Measurements from ENCODE around the gene UST. TPM values are rescaled to one million over a fixed set of nuclear protein-coding genes. Genes with fewer than 3 reads are reported as not detected.

The UST gene
- total and polyA plus RNA-seq, 2 of the 8 experiments (the other 6 are each of a cell fraction or from before 2014, with no cell fraction given) = 13.5 to 34.5 TPM

DNA sequence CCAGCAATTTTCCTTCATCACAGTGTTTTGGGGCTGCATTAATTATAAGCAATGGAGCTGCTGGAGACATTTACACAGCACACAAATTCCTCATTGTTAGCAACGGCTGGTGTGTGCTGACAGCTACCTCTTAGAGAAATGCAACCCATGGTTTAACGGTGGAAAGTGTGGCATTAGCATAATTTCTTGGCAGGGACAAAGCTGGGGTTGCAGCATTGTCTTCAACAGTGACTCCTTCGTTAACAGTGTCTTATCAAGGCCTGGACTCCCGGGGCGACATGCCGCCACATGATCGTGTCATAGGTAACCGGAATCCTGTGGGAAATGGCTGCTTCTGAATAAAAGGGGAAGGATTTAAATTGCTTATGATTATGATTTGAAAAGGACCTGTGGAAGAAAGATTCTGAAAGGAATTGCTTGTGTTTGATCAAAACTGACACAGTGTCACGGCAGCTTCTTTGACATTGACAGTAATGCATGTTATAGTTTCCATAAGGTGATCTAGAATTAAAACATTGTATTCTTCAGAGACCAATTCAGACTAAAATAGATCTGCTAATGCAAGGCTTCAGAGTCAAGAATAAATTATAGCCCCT is 128.0 kb downstream of the UST start:
- no peaks in the 10 kb centered on the region for H3K27me3 ChIP-seq (replicated peaks in 1 of 4; ENCODE audit: control insufficient read depth in 3 of 4, extremely low read depth in 1 of 4, insufficient read depth in 3 of 4, low read length in 3 of 4)
- TF ChIP-seq TAF1 (IDR thresholded peaks at IDR 0.05; ENCODE audit: low read depth, low read length) = no peak
- TF ChIP-seq CREB1 (IDR thresholded peaks at IDR 0.05) = no peak
- TF ChIP-seq ATF3 (IDR thresholded peaks at IDR 0.05; ENCODE audit: insufficient read depth, low read depth, low read length) = no peak
- no peak for TF ChIP-seq SIN3A (conservative IDR thresholded peaks at IDR 0.05 in 1 of 2, IDR thresholded peaks at IDR 0.05 in 1 of 2; ENCODE audit: low read depth in 1 of 2, low read length in 2 of 2)
- TF ChIP-seq SP1 (IDR thresholded peaks at IDR 0.05; ENCODE audit: low read depth, low read length) = no peak
- TF ChIP-seq POLR2AphosphoS5 (IDR thresholded peaks at IDR 0.05; ENCODE audit: low read depth, low read length) = no peak
- no peak for TF ChIP-seq SP2 (IDR thresholded peaks at IDR 0.05; ENCODE audit: low read length)
- no peak for TF ChIP-seq MAFK (IDR thresholded peaks at IDR 0.05; ENCODE audit: low read depth, low read length)
- H2BK5ac ChIP-seq (ENCODE audit: low read depth, low read length) = no peak overlapping the region
- H2AK5ac ChIP-seq (ENCODE audit: low read depth, low read length) = no peak overlapping the region
- H3K4me2 ChIP-seq (ENCODE audit: insufficient read depth in 1 of 2, low read depth in 2 of 2, low read length in 2 of 2) = no peak overlapping the region
- no peak overlapping the region for H3K4me3 ChIP-seq (ENCODE audit: extremely low read depth in 1 of 4, insufficient read depth in 2 of 4, low read depth in 3 of 4, low read length in 4 of 4)
- POLR2A ChIA-PET (ENCODE audit: partially characterized antibody) = no interaction called here
- no peak overlapping the region for H4K5ac ChIP-seq (ENCODE audit: insufficient read length, low read depth, low read length)
- no peak overlapping the region for H2AFZ ChIP-seq (ENCODE audit: low read length)
- H3K79me2 ChIP-seq (ENCODE audit: control insufficient read depth in 1 of 2, insufficient read depth in 2 of 2, low read length in 2 of 2) = peaks cover 10 to 88% of the 10 kb centered on the region in 2 experiments
- no peak overlapping the region for H2BK15ac ChIP-seq (ENCODE audit: low read length)
- no peak overlapping the region for H3K23ac ChIP-seq (ENCODE audit: insufficient read length)
- no peak overlapping the region for H3K27ac ChIP-seq (ENCODE audit: low read depth, low read length)
- CTCF ChIA-PET (ENCODE audit: partially characterized antibody) = no interaction called here
- no peak overlapping the region for H4K8ac ChIP-seq (ENCODE audit: extremely low read depth, insufficient read depth, low read length)
- H2BK120ac ChIP-seq (replicated peaks; ENCODE audit: low read depth, low read length) = no peak overlapping the region
- peaks cover 3 to 7% of the 10 kb centered on the region in 2 experiments for H4K20me1 ChIP-seq (replicated peaks in 1 of 2; ENCODE audit: control insufficient read depth in 1 of 2, insufficient read depth in 2 of 2, low read length in 2 of 2)
- H3K79me1 ChIP-seq (ENCODE audit: low read depth, low read length) = peaks cover 34% of the 10 kb centered on the region
- H3K4ac ChIP-seq (replicated peaks; ENCODE audit: insufficient read length, low read depth, low read length) = no peak overlapping the region
- H3K18ac ChIP-seq (ENCODE audit: extremely low read depth, low read length) = no peak overlapping the region
- H2BK12ac ChIP-seq (ENCODE audit: low read depth, low read length) = no peak overlapping the region
- peaks cover 9% of the 10 kb centered on the region; the same call in 1 of the 2 replicates for H3K23me2 ChIP-seq (ENCODE audit: low read depth, low read length)
- no peaks in the 10 kb centered on the region for H3K36me3 ChIP-seq (ENCODE audit: control insufficient read depth in 2 of 4, insufficient read depth in 4 of 4, low read length in 3 of 4)
- WGBS, 2 experiments (ENCODE audit: extremely low coverage in 1 of 2, insufficient coverage in 1 of 2, insufficient read length in 1 of 2, insufficient replicate concordance in 2 of 2, low coverage in 1 of 2, low lambda C conversion rate in 2 of 2, missing lambda C conversion rate in 1 of 2) = 90% methylated on average over 9 of the region's 9 CpGs; no CpG with 5 or more reads in 1 of the 2 experiments
- FAIRE-seq (no peak), DNase-seq (ENCODE audit: low read depth in 1 of 2, low spot score in 2 of 2) (no peak)
- H4K91ac ChIP-seq (replicated peaks; ENCODE audit: insufficient read length, low read length) = no peak overlapping the region
- peaks cover 0 to 5% (median 2%) of the 10 kb centered on the region in 4 experiments; a peak in 4 of 7 replicates for H3K4me1 ChIP-seq (replicated peaks in 1 of 4; ENCODE audit: control insufficient read depth in 3 of 4, insufficient read depth in 4 of 4, low read length in 3 of 4)
- no peaks in the 10 kb centered on the region for H3K9me3 ChIP-seq (ENCODE audit: insufficient read depth in 2 of 2, low read depth in 1 of 2, low read length in 1 of 2)
- no peak overlapping the region for H3K14ac ChIP-seq (ENCODE audit: insufficient read length)
- no peak overlapping the region for H3K56ac ChIP-seq (replicated peaks; ENCODE audit: insufficient read length, low read depth, low read length)
- no peak overlapping the region for H3K9ac ChIP-seq (replicated peaks in 1 of 4; ENCODE audit: extremely low read depth in 1 of 4, low read depth in 3 of 4, low read length in 3 of 4)
- no peak overlapping the region for H2BK20ac ChIP-seq (ENCODE audit: low read length)

All from H1 (cell line).